HepG2 (cell line): ENCODE data around the gene NUTF2. TPM values are rescaled to one million over a fixed set of nuclear protein-coding genes. Genes with fewer than 3 reads are reported as not detected.

Experiments used
- ARNTL ChIP-seq: sonication (generic); formaldehyde crosslinking; IDR thresholded peaks from 2 replicates; pipeline ENCODE4 v1.4.0; 2020; ENCODE audit warnings: mild to moderate bottlenecking, missing genetic modification reagents
- CC2D1A ChIP-seq: sonication (generic); formaldehyde crosslinking; IDR thresholded peaks from 2 replicates; pipeline ENCODE4 v1.8.1; 2023; ENCODE audit warnings: mild to moderate bottlenecking, missing genetic modification reagents
- GATAD1 ChIP-seq: IDR thresholded peaks from 2 replicates; pipeline ENCODE4 v1.6.1; 2016; ENCODE audit warnings: missing genetic modification reagents, missing compliant biosample characterization
- HNF4G ChIP-seq, 2 experiments: sonication (generic) in 1 of 2; formaldehyde crosslinking in 1 of 2; IDR thresholded peaks; 2 replicates each; pipeline versions ENCODE4 v1.4.0 to v1.6.1; 2011 to 2020; ENCODE audit warnings: borderline replicate concordance in 2 of 2, low read depth in 2 of 2, mild to moderate bottlenecking in 2 of 2, low read length in 1 of 2, missing genetic modification reagents in 1 of 2, moderate library complexity in 1 of 2
- KMT2A ChIP-seq: sonication (generic); formaldehyde crosslinking; IDR thresholded peaks from 2 replicates; pipeline ENCODE4 v1.4.0; 2020; ENCODE audit warnings: missing genetic modification reagents
- MAFK ChIP-seq, 2 experiments: IDR thresholded peaks in 1 of 2; conservative IDR thresholded peaks in 1 of 2; 2 replicates each; pipeline ENCODE4 v1.6.1; 2011; ENCODE audit warnings: improper control_type of control experiment in 2 of 2, low read length in 2 of 2
- MIXL1 ChIP-seq: IDR thresholded peaks from 2 replicates; pipeline ENCODE4 v1.6.1; 2016
- MLXIP ChIP-seq: sonication (generic); formaldehyde crosslinking; IDR thresholded peaks from 2 replicates; pipeline ENCODE4 v1.9.0; 2021; ENCODE audit warnings: missing genetic modification reagents, borderline replicate concordance
- RARG ChIP-seq: sonication (generic); formaldehyde crosslinking; IDR thresholded peaks from 2 replicates; pipeline ENCODE4 v1.4.0; 2020; ENCODE audit warnings: low read depth, mild to moderate bottlenecking, missing genetic modification reagents
- RXRA ChIP-seq: sonication (generic); formaldehyde crosslinking; IDR thresholded peaks from 2 replicates; pipeline ENCODE4 v1.5.1; 2020; ENCODE audit warnings: missing genetic modification reagents
- SKI ChIP-seq: fragments of 450-650 bp; IDR thresholded peaks from one replicate; pipeline ENCODE4 v1.6.1; 2018; ENCODE audit warnings: mild to moderate bottlenecking; ENCODE audit not compliant: partially characterized antibody
- SP2 ChIP-seq: sonication (generic); formaldehyde crosslinking; IDR thresholded peaks from 2 replicates; pipeline ENCODE4 v1.5.1; 2020; ENCODE audit warnings: mild to moderate bottlenecking, missing genetic modification reagents
- SRY ChIP-seq: sonication (generic); formaldehyde crosslinking; IDR thresholded peaks from 2 replicates; pipeline ENCODE4 v1.8.0; 2022; ENCODE audit warnings: mild to moderate bottlenecking, missing genetic modification reagents
- TBP ChIP-seq: sonication (generic); formaldehyde crosslinking; IDR thresholded peaks from 2 replicates; pipeline ENCODE4 v1.5.0; 2020; ENCODE audit warnings: missing genetic modification reagents
- THAP11 ChIP-seq: IDR thresholded peaks from 2 replicates; pipeline ENCODE4 v1.6.1; 2016; ENCODE audit warnings: missing biosample characterization, missing genetic modification reagents
- THRA ChIP-seq: sonication (generic); formaldehyde crosslinking; IDR thresholded peaks from 2 replicates; pipeline ENCODE4 v1.4.0; 2020; ENCODE audit warnings: missing genetic modification reagents, borderline replicate concordance
- XBP1 ChIP-seq: sonication (generic); formaldehyde crosslinking; IDR thresholded peaks from 2 replicates; pipeline ENCODE4 v1.5.0; 2020; ENCODE audit warnings: missing genetic modification reagents
- ZBTB26 ChIP-seq: IDR thresholded peaks from 2 replicates; pipeline ENCODE4 v1.6.1; 2016; ENCODE audit warnings: missing compliant biosample characterization, missing genetic modification reagents, borderline replicate concordance
- ZNF143 ChIP-seq: sonication (generic); formaldehyde crosslinking; IDR thresholded peaks from 2 replicates; pipeline ENCODE4 v1.4.0; 2020; ENCODE audit warnings: missing genetic modification reagents
- ZNF451 ChIP-seq: sonication (generic); formaldehyde crosslinking; IDR thresholded peaks from 2 replicates; pipeline ENCODE4 v1.5.0; 2020; ENCODE audit warnings: mild to moderate bottlenecking, missing genetic modification reagents
- ZNF567 ChIP-seq: sonication (generic); formaldehyde crosslinking; IDR thresholded peaks from 2 replicates; pipeline ENCODE4 v1.8.1; 2023; ENCODE audit warnings: mild to moderate bottlenecking, missing genetic modification reagents, borderline replicate concordance
- ZNF576 ChIP-seq: sonication (generic); formaldehyde crosslinking; IDR thresholded peaks from 2 replicates; pipeline ENCODE4 v1.4.0; 2020; ENCODE audit warnings: mild to moderate bottlenecking, missing genetic modification reagents
- ZNF713 ChIP-seq: sonication (generic); formaldehyde crosslinking; IDR thresholded peaks from 2 replicates; pipeline ENCODE4 v1.4.0; 2020; ENCODE audit warnings: mild to moderate bottlenecking, missing genetic modification reagents
- ZNF766 ChIP-seq: sonication (generic); formaldehyde crosslinking; IDR thresholded peaks from 2 replicates; pipeline ENCODE4 v1.5.0; 2020; ENCODE audit warnings: missing genetic modification reagents, borderline replicate concordance
- polyA plus RNA-seq, 8 experiments: library from polyadenylated mRNA; depleted of rRNA in 3 of 8; stranded (reverse) in 7 of 8; unstranded in 1 of 8; fragments of >200 nt; fragmentation: Illumina TruSeq in 4 of 8; extraction: Trizol in 4 of 8; gene quantifications; 2 replicates each; pipeline versions ENCODE4 v1.2.1 to v1.2.3, GENCODE V29; 2011 to 2016; ENCODE audit warnings: low read depth in 4 of 8, missing spikeins in 1 of 8, mixed read lengths in 1 of 8; ENCODE audit not compliant: insufficient read depth in 1 of 8
- total RNA-seq, 5 experiments: library from RNA; depleted of rRNA; stranded (reverse); fragments of >200 nt; fragmentation: Illumina TruSeq; extraction: Trizol; gene quantifications; 2 replicates each; pipeline ENCODE4 v1.2.3, GENCODE V29; 2016; ENCODE audit warnings: low read depth in 1 of 5
- TF ChIP-seq, protein P1 (sequence below): sonication (generic); formaldehyde crosslinking; IDR thresholded peaks from 2 replicates; pipeline ENCODE4 v1.8.1; 2023; ENCODE audit warnings: mild to moderate bottlenecking, missing genetic modification reagents

The NUTF2 gene
- total and polyA plus RNA-seq, 2 of the 13 experiments (the other 11 are each of a cell fraction or from before 2014, with no cell fraction given), result 168 to 214 TPM

DNA sequence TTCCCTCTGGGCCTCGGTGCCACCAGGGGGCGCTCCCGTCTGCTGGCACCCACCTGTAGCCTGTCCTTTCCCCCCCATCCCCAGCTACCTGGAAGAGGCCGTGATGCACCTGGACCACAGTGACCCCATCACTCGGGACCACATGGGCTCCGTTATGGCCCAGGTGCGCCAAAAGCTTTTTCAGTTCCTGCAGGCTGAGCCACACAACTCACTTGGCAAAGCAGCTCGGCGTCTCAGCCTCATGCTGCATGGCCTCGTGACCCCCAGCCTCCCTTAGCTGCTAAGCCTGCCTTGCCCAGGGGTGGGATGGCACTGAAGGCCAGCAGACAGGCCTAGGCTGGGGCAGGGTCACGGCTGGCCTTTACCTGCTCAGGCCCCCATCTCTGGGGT is 37.1 kb downstream of the NUTF2 start (continued):
- TF ChIP-seq ARNTL (CRISPR knock-in tag) (no peak), SP2 (CRISPR knock-in tag) (no peak), ZNF451 (0 out of 2 replicates have a peak, but pooled peaks have one; percentile 41), RXRA (CRISPR knock-in tag) (peak; percentile 57; the same call in 1 of the 2 replicates), HNF4G (IDR thresholded peaks at IDR 0.05; ENCODE audit: borderline replicate concordance, low read depth, low read length) (no peak), HNF4G (CRISPR knock-in tag; IDR thresholded peaks at IDR 0.05; ENCODE audit: borderline replicate concordance, low read depth) (no peak), ZNF143 (CRISPR knock-in tag) (no peak), ZNF713 (CRISPR knock-in tag) (no peak), ZNF576 (CRISPR knock-in tag) (no peak), RARG (CRISPR knock-in tag) (no peak), TBP (no peak), XBP1 (no peak), SKI (no peak), CC2D1A (CRISPR knock-in tag) (no peak), ZNF567 (CRISPR knock-in tag) (0 out of 2 replicates have a peak, but pooled peaks have one; percentile 18), MIXL1 (no peak), MLXIP (CRISPR knock-in tag) (no peak), GATAD1 (CRISPR knock-in tag) (no peak), THAP11 (CRISPR knock-in tag) (peak; percentile 54), MAFK (conservative IDR thresholded peaks at IDR 0.05 in 1 of 2, IDR thresholded peaks at IDR 0.05 in 1 of 2; ENCODE audit: low read length in 2 of 2) (no peak), ZBTB26 (CRISPR knock-in tag) (0 out of 2 replicates have a peak, but pooled peaks have one; percentile 39), THRA (CRISPR knock-in tag) (0 out of 2 replicates have a peak, but pooled peaks have one; percentile 14), ZNF766 (CRISPR knock-in tag) (no peak), KMT2A (CRISPR knock-in tag) (0 out of 2 replicates have a peak, but pooled peaks have one; percentile 23), SRY (CRISPR knock-in tag) (no peak)
- TF ChIP-seq, protein P1, sequence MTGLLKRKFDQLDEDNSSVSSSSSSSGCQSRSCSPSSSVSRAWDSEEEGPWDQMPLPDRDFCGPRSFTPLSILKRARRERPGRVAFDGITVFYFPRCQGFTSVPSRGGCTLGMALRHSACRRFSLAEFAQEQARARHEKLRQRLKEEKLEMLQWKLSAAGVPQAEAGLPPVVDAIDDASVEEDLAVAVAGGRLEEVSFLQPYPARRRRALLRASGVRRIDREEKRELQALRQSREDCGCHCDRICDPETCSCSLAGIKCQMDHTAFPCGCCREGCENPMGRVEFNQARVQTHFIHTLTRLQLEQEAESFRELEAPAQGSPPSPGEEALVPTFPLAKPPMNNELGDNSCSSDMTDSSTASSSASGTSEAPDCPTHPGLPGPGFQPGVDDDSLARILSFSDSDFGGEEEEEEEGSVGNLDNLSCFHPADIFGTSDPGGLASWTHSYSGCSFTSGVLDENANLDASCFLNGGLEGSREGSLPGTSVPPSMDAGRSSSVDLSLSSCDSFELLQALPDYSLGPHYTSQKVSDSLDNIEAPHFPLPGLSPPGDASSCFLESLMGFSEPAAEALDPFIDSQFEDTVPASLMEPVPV, result peak; percentile 52; the same call in 1 of the 2 replicates
